Frontal cortex (tissue), 4 donors: Measurements from ENCODE around the gene CNFN. TPM values are rescaled to one million over a fixed set of nuclear protein-coding genes. Genes with fewer than 3 reads are reported as not detected.
A peak's percentile ranks its signal among the peaks of the same experiment; 100 is the strongest.

Experiments used
- DNase-seq, 2 donors: peaks; one replicate each; pipeline ENCODE4 v3.0.0; 2012; ENCODE audit warnings: low spot score in 2 of 2
- FAIRE-seq: peaks from 2 replicates; lab custom pipeline; 2012; peaks lifted over from hg19 to GRCh38; lab: Jason Lieb, UNC
- total RNA-seq: library from RNA; depleted of rRNA; stranded (reverse); fragments of >200 nt; gene quantifications from one replicate; pipeline ENCODE4 v1.2.3, GENCODE V29; 2014
- donor health status: control.
- donor health status: control.
- donor health status: control.

The CNFN gene
- not detected for total RNA-seq

- no peak for DNase-seq
- FAIRE-seq = no peak
Measured at GRCh38 chr19:42389899-42390298, at the start of gene CNFN. TSS of gene CNFN (minus strand) at chr19:42390297. CDS start at chr19:42389037, 1,260 bp downstream.

- no peak for FAIRE-seq
- DNase-seq = no peak
Measured at GRCh38 chr19:42436006-42436405, 45.9 kb upstream of the CNFN start.

GRCh38 chr19:42435316-42435715 lies 45.2 kb upstream of the CNFN start:
- no peak for FAIRE-seq
- no peak for DNase-seq

GRCh38 chr19:42433503-42434260 lies 43.6 kb upstream of the CNFN start:
- DNase-seq = no peak
- FAIRE-seq = no peak

GRCh38 chr19:42431486-42431885 lies 41.4 kb upstream of the CNFN start:
- DNase-seq (no peak), FAIRE-seq (no peak)

- no peak for FAIRE-seq
- no peak for DNase-seq
Measured at GRCh38 chr19:42428676-42429075, 38.6 kb upstream of the CNFN start.

GRCh38 chr19:42427313-42427712 lies 37.2 kb upstream of the CNFN start, which contains the start of gene LIPE:
TSS of gene LIPE (minus strand) at chr19:42427388. CDS start at chr19:42427149, 239 bp downstream.
- no peak for FAIRE-seq
- no peak for DNase-seq

- no peak for DNase-seq
- FAIRE-seq = no peak
Measured at GRCh38 chr19:42426643-42427042, 36.5 kb upstream of the CNFN start.

GRCh38 chr19:42424712-42425131 lies 34.6 kb upstream of the CNFN start:
- no peak for FAIRE-seq

GRCh38 chr19:42424345-42424707 lies 34.2 kb upstream of the CNFN start:
- no peak for DNase-seq
- FAIRE-seq = no peak

More at GRCh38 chr19:42424712-42425131, 34.6 kb upstream of the CNFN start:
- no peak for DNase-seq

- DNase-seq (peak; percentile 83 to 93), FAIRE-seq (no peak)
Measured at GRCh38 chr19:42423462-42424344, 33.6 kb upstream of the CNFN start.

- DNase-seq (peak; percentile 41 to 65), FAIRE-seq (no peak)
Measured at GRCh38 chr19:42422901-42423461, 32.9 kb upstream of the CNFN start.

GRCh38 chr19:42422092-42422900 lies 32.2 kb upstream of the CNFN start:
- DNase-seq (no peak), FAIRE-seq (no peak)

- FAIRE-seq = no peak
- DNase-seq = no peak
Measured at GRCh38 chr19:42421591-42422031, 31.5 kb upstream of the CNFN start.

- DNase-seq = no peak
Measured at GRCh38 chr19:42421101-42421500, 31.0 kb upstream of the CNFN start.

GRCh38 chr19:42420055-42420544 lies 30.0 kb upstream of the CNFN start:
- DNase-seq (peak in 1 of 2 donors; percentile 44), FAIRE-seq (no peak)

More at GRCh38 chr19:42421101-42421500, 31.0 kb upstream of the CNFN start:
- FAIRE-seq = no peak

GRCh38 chr19:42419309-42419708 lies 29.2 kb upstream of the CNFN start:
- no peak for DNase-seq
- no peak for FAIRE-seq

- FAIRE-seq = no peak
- peak in 1 of 2 donors; percentile 64 for DNase-seq
Measured at GRCh38 chr19:42412661-42413076, 22.6 kb upstream of the CNFN start.

- peak in 1 of 2 donors; percentile 67 for DNase-seq
- no peak for FAIRE-seq
Measured at GRCh38 chr19:42412227-42412626, 22.1 kb upstream of the CNFN start.
